Stimulated activated CD8-positive, alpha-beta memory T cell treated with anti-CD3 and anti-CD28 coated beads, Interleukin-12 subunit alpha, Interleukin-12 subunit beta, amount 100 ng/mL, for 1 hour (primary cell): ENCODE data around the gene CACNG4.
"Not testable (repeated sequence)": the region's sequence is repeated elsewhere in the genome, so short reads cannot be mapped to it uniquely, and the experiment has no call there.

Experiments used
- DNase-seq: peaks from one replicate; pipeline ENCODE4 v3.0.0-alpha.2; 2020; ENCODE audit warnings: low read depth

Gene CACNG4

DNA sequence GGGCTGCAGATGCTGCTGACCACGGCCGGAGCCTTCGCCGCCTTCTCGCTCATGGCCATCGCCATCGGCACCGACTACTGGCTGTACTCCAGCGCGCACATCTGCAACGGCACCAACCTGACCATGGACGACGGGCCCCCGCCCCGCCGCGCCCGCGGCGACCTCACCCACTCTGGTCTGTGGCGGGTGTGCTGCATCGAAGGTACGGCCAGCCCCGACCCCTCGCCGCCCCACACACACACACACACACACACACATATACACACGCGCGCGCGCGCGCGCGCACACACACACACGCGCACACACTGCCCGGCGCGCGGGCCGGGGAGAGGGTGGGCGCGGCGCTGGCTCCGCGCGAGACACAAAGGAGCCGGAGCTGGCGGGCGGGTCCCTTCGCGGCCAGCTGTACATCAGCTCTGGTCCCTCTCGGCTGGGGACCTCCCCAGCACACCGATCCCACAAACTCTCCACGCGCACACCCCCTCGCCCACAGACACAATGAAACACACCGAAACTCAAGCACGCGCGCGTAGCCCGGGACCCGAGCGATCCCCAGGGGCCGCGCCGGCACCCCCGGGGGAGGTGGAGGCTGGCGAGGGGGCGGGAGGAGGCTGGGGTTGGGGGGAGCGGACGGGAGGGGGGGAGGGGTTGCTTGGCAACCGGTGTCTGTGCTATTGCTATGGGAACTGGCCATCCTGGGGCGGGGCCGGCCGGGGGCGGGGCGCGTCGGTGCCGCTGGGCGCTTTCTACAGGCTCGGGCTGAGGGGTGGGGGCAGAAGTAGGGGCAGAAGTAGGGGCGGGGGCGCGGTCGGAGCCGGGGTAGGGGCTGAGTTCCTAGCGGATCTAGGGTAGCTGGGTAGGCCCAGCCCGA lies 658 bp downstream of the CACNG4 start:
- DNase-seq: no peak

- DNase-seq: no peak
Observed at GRCh38 chr17:66965801-66966262, 1.3 kb downstream of the CACNG4 start.

DNA sequence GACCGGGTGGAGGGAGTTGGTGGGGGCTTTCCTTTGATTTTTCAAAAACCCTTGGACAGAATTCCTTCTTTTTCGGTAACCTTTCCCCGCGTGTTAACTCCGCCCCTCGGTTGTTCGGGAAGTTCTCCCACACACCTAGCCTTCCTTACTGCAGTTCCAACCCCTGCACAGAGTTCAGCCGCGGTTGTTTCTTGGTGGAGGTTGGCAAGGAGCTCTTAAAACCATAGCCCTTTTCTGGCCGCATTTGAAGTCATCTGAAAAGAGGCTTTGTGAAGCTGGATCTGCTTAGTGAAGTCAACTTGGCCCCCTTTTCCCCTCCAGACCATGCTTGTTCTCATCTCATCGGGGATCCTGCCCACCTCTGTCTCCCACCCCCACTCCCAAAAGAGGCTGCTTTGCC lies 1.8 kb downstream of the CACNG4 start:
- no peak for DNase-seq

- no peak for DNase-seq
Observed at GRCh38 chr17:66966704-66967418, 2.4 kb downstream of the CACNG4 start.

GRCh38 chr17:66967837-66968543 lies 3.5 kb downstream of the CACNG4 start:
- no peak for DNase-seq

DNA sequence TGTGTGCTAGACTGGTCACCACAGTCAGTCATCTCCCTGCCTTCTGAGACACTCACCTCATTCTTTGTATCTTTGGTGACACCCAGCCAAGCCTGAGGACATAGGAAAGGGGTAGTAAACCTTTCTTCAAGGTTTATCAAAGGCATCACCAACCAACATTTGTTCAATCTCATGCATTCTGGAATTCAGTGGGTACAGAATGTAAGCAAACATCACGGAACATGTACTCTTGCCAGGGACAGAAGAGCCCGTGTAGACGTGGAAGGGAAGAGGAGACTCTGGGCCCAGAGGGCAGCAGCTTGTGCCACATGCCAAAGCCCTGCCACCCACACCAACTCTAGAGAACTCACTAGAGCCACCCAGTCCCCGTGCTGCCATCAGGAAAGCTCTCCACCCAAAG lies 4.4 kb downstream of the CACNG4 start:
- DNase-seq: no peak

GRCh38 chr17:66970140-66970539 lies 5.6 kb downstream of the CACNG4 start:
- DNase-seq: no peak

GRCh38 chr17:66970797-66971196 lies 6.3 kb downstream of the CACNG4 start:
- DNase-seq: no peak

DNA sequence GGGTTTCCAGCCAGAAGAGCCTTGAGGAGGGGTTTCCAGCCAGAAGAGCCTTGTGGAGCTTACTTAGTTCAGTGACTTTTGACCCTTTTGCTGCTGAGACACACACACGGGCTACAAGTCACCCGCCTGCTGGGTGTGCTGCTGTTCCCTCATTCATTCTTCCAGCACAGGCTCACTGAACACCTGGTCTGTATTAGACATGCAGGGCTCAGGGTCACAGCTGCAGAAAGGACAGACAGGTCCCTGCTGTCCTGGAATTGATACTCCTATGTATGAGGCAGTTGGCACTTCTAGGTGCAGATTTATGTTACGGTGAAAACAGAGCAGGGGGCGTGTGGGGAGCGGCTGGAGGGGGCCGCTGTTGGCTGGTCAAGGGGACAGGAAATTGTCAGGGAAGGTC lies 6.8 kb downstream of the CACNG4 start:
- DNase-seq: no peak

DNA sequence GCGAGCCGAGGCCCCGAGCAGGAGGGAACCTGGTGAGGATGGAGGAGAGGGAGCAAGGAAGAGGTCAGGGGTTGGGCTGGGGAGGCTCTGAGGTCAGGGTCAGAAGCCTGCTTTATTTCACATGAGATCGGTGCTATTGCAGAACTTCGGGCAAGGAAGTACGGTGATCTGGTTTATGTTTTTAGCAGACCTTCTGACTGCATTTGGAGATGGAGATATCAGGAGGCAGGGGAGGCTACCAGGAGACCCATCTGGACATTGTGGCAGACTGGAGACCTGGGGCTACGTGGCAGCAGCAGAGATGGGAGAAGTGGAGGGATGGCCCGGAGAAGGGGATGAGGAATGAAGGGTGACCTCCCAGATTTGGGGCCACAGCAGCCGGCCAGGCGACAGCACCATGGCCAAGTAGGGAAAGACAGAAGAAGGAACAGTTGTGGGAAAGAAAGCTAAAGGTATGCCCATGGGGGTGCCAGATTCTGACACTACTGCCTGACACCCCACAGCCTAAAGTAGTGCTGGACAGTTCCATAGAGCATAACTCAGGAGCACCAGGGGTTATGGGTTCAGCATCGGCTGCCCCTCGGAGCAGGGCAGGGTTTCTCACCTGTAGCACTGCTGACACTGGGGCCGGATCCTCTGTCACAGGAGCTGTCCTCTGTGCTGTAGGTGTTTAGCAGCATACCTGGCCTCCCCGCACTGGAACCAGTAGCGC lies 7.4 kb downstream of the CACNG4 start:
- DNase-seq: no peak

GRCh38 chr17:66972442-66972830 lies 7.9 kb downstream of the CACNG4 start:
- DNase-seq: not testable (repeated sequence)

GRCh38 chr17:66975188-66975587 lies 10.7 kb downstream of the CACNG4 start:
- DNase-seq: no peak

DNA sequence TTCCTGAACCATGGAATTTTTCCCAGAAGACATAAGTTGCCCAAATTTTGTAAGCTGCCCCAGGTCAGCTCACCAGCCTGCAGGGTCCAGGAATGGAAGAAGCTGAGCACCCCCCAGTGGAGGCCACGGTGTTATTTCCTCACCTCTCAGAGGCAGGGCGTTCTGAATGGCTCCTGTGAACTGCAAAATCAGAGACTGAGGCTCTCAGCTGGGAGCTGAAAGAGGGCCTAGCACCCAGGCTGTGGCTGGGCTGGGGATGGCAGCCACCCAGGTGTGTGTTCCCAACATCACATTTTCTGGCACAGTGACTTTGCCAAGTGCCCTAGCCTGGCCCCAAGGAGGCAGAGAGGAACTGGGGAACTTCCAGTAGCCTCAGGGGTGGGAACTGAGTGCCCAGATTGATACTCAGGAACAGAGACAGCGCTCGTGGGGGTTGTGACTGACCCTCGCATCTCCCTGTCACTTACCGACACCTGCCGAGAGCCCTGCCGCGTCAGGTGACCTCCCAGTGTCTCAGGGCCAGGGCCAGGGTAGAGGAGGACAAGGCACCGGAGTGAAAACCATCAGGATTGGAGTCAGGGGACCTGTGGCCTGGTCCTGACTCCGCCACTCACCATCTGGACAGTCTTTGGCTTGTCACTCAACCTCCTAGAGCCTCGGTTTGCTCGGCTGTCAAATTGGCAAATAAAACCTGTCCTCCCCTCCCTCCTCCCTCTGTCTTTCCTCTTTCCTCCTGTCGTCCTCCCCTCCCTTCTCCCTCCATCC lies 11.3 kb downstream of the CACNG4 start:
- no peak for DNase-seq

- no peak for DNase-seq
Observed at GRCh38 chr17:66976379-66976663, 11.8 kb downstream of the CACNG4 start.

- no peak for DNase-seq
Observed at GRCh38 chr17:66976781-66977201, 12.3 kb downstream of the CACNG4 start.

DNA sequence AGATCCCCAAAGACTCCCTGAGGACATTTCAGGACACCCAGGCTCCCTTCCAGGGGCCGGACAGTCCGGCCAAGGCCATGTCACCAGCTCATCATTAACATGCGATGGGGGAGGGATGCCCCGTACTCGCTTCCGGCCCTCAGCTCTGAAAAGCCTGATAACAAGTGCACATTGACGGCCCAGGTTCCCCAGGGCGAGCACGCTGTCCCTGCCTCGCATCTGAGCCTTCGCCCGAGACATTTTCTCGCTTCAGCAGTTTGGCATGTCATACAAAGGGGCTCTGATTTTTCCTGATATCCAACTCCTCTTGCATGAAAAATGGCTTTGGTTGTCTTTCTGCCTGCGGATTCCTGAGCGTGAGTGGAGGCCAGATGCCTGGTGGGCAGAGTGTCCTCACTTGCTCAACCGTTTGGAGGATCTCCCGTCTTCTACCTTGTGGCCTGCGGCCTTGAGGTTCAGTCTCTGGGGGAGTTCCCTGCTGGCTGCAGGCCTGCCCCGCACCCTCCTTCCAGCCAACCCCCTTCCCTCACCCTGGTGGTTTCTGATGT lies 14.1 kb downstream of the CACNG4 start:
- DNase-seq: no peak

DNA sequence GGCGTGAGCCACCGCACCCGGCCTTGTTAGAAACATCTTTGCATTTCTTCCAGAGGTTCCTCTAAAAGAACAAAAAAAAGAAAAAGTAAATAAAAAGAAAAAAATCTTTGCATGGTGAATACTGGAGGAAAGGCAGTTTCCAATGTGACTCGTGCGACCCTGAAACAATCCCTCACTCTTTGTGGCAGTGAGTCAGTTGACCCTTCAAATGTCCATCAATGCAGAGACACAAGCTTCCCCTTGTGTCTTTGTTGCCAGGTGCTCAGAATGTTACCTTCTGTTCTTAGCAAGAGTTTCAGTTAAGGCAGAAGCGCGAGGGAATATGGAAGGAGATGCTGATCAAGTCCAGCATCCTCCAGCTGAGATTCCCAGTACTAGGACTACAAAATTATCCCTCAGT lies 16.4 kb downstream of the CACNG4 start:
- DNase-seq: no peak

GRCh38 chr17:66981983-66982508 lies 17.5 kb downstream of the CACNG4 start:
- DNase-seq: no peak

- no peak for DNase-seq
Observed at GRCh38 chr17:66983414-66984021, 19.0 kb downstream of the CACNG4 start.

DNA sequence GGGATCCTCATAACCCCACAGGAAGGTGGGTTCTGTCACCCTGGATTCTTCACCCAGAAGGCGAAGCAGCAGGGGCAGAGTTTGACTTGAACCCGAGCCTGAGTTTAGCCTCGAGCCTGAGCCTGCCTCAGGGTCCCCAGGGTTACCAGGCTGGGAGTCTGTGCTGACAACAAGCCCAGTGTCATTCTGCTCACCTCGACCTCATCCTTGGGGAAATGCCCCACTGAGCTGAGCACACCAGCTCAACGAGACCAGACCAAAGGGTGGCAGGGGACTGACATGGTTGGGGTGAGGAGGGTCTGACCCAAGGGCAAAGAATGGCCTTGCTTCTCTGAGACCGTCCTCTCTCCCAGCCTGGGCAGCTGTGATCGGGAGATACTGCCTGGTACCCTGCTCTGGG lies 20.2 kb downstream of the CACNG4 start:
- DNase-seq: no peak
